Naive thymus-derived CD8-positive, alpha-beta T cell (primary cell): ENCODE data around the gene CDKN3. TPM values are rescaled to one million over a fixed set of nuclear protein-coding genes. Genes with fewer than 3 reads are reported as not detected.
A peak's percentile ranks its signal among the peaks of the same experiment; 100 is the strongest.
"Not testable (repeated sequence)": the region's sequence is repeated elsewhere in the genome, so short reads cannot be mapped to it uniquely, and the experiment has no call there.

ENCODE experiments used
- ATAC-seq, 2 donors: fragments of 150-1000 bp; cut with Tn5 transposase in 1 of 2; sonication (Bioruptor Pico), chemical (Tn5 transposase) in 1 of 2; 1 replicate in 1 of 2; 2 replicates in 1 of 2; pipeline ENCODE4 v1.10.0; 2021; ENCODE audit warnings: mild to moderate bottlenecking in 2 of 2, moderate library complexity in 2 of 2
- POLR2A ChIA-PET: fragments of 350-600 bp; sonication (Branson Sonifier 250); formaldehyde crosslinking; loops from one replicate; lab custom pipeline; 2021; ENCODE audit warnings: antibody characterized with exemption; lab: Charles Lee
- DNase-seq, 10 donors: peaks; one replicate each; pipeline versions ENCODE4 v3.0.0 to v3.0.0-alpha.2; 2020 to 2022
- H3K27ac Mint-ChIP-seq, 10 donors: one replicate each; pipeline ENCODE4 v1.8.0; 2020 to 2022; ENCODE audit warnings: mild to moderate bottlenecking in 10 of 10, mixed read lengths in 10 of 10, moderate library complexity in 4 of 10, inconsistent platforms in 1 of 10
- H3K27me3 Mint-ChIP-seq, 5 donors: one replicate each; pipeline ENCODE4 v1.8.0; 2021 to 2022; ENCODE audit warnings: mixed read lengths in 5 of 5
- H3K36me3 Mint-ChIP-seq, 3 donors: one replicate each; pipeline ENCODE4 v1.8.0; 2020 to 2022; ENCODE audit warnings: mixed read lengths in 3 of 3, mild to moderate bottlenecking in 2 of 3, inconsistent platforms in 1 of 3
- H3K4me1 Mint-ChIP-seq, 4 donors: one replicate each; pipeline ENCODE4 v1.8.0; 2021 to 2022; ENCODE audit warnings: mixed read lengths in 4 of 4
- H3K4me3 Mint-ChIP-seq, 10 donors: one replicate each; pipeline ENCODE4 v1.8.0; 2020 to 2022; ENCODE audit warnings: mild to moderate bottlenecking in 10 of 10, mixed read lengths in 10 of 10, moderate library complexity in 6 of 10, inconsistent platforms in 1 of 10
- H3K9me3 Mint-ChIP-seq, 9 donors: one replicate each; pipeline ENCODE4 v1.8.0; 2020 to 2022; ENCODE audit warnings: mixed read lengths in 9 of 9, mild to moderate bottlenecking in 3 of 9, inconsistent platforms in 1 of 9, moderate library complexity in 1 of 9
- polyA plus RNA-seq, 3 donors: library from polyadenylated mRNA; unstranded; fragments of 300-500 nt; fragmentation: Illumina TruSeq; gene quantifications; one replicate each; pipeline ENCODE4 v1.2.3, GENCODE V29; 2021
- total RNA-seq, 8 experiments: library from RNA in 2 of 8; stranded (reverse) in 2 of 8; gene quantifications; one replicate each; pipeline ENCODE4 v1.2.3 and lab custom pipeline; 2021 to 2026

Gene CDKN3
- total and polyA plus RNA-seq, 5 experiments from 2014 or later = 1.1 to 3.2 (median 2.2) TPM

DNA sequence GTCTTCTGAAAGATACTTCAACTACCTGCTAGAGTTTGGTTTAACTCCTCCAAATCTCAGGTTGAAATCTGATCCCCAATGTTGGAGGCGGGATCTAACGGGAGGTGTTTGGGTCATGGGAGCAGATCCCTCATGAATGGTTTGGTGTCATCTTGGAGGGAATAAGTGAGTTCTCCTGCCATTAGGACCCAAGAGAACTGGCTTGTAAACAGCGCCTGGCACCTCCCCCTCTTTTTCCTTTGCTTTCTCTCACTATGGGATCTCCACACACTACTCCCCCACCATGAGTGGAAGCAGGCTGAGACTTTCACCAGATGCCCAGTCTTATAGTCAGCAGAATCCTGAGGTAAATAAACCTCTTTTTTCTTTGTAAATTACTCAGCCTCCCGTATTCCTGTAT lies 41.9 kb downstream of the CDKN3 start:
- Mint-ChIP-seq H3K27me3 (no peaks in the 10 kb centered on the region), H3K36me3 (peaks cover 0 to 29% (median 0%) of the 10 kb centered on the region in 3 donors), H3K4me1 (peaks cover 25 to 76% (median 62%) of the 10 kb centered on the region in 4 donors), H3K4me3 (peak overlapping the region in 3 of 10 donors; percentile 2 to 88 (median 45)), H3K9me3 (no peaks in the 10 kb centered on the region), H3K27ac (peak overlapping the region in 1 of 10 donors; percentile 52)
- ATAC-seq (no peak), DNase-seq (no peak)
- POLR2A ChIA-PET = no interaction called here

DNA sequence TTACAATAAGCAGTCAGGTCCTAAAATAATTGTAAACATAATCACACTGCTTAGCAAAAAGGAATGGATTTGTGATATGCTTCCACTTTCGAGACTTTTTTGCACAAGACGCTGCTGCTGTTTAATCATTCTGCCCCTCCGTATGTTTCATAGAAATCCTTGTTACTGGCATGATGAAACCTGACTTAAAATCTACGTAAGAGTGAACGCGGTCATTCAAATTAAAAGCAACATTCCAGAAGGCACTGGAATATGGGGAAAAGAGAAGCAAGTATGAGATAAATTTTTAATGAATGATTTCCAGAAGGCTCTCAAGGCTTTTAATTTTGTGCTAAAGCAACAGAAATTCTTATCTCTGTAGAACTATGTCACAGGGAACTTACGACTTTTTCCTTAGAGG lies 43.2 kb downstream of the CDKN3 start:
- peak overlapping the region; percentile 81 to 94 (median 89) for H3K4me3 Mint-ChIP-seq
- H3K27me3 Mint-ChIP-seq = peaks cover 0 to 5% (median 0%) of the 10 kb centered on the region in 5 donors
- H3K27ac Mint-ChIP-seq = peak overlapping the region; percentile 20 to 97 (median 91)
- ATAC-seq (no peak), DNase-seq (no peak)
- peaks cover 0 to 15% (median 0%) of the 10 kb centered on the region in 3 donors for H3K36me3 Mint-ChIP-seq
- no peaks in the 10 kb centered on the region for H3K9me3 Mint-ChIP-seq
- POLR2A ChIA-PET = no interaction called here
- peaks cover 20 to 63% (median 55%) of the 10 kb centered on the region in 4 donors for H3K4me1 Mint-ChIP-seq

DNA sequence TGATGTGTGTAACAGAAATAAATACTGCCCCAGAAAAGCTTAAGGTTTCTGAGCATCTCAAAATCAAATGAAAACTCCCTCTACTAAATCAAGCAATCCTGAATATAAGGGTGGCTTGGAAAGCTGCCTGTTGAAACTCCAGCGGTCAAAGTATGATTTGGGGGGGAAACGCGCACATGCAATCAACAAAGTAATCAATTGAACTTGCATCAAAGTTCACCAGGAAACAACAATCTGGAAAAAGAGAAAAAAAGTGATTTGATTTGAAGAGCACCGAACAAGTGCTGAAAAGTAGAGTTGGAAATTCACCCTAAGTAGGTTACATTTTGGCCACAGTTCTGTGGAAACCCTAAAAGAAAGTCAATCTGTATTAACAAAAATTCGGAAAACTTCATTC lies 43.7 kb downstream of the CDKN3 start:
- H3K4me1 Mint-ChIP-seq = peaks cover 19 to 59% (median 51%) of the 10 kb centered on the region in 4 donors
- POLR2A ChIA-PET = no interaction called here
- H3K4me3 Mint-ChIP-seq = peak overlapping the region; percentile 81 to 94 (median 89)
- H3K36me3 Mint-ChIP-seq = peaks cover 0 to 12% (median 0%) of the 10 kb centered on the region in 3 donors
- H3K9me3 Mint-ChIP-seq = no peaks in the 10 kb centered on the region
- peak overlapping the region; percentile 74 to 97 (median 91) for H3K27ac Mint-ChIP-seq
- ATAC-seq (no peak), DNase-seq (no peak)
- H3K27me3 Mint-ChIP-seq = peaks cover 0 to 5% (median 0%) of the 10 kb centered on the region in 5 donors

DNA sequence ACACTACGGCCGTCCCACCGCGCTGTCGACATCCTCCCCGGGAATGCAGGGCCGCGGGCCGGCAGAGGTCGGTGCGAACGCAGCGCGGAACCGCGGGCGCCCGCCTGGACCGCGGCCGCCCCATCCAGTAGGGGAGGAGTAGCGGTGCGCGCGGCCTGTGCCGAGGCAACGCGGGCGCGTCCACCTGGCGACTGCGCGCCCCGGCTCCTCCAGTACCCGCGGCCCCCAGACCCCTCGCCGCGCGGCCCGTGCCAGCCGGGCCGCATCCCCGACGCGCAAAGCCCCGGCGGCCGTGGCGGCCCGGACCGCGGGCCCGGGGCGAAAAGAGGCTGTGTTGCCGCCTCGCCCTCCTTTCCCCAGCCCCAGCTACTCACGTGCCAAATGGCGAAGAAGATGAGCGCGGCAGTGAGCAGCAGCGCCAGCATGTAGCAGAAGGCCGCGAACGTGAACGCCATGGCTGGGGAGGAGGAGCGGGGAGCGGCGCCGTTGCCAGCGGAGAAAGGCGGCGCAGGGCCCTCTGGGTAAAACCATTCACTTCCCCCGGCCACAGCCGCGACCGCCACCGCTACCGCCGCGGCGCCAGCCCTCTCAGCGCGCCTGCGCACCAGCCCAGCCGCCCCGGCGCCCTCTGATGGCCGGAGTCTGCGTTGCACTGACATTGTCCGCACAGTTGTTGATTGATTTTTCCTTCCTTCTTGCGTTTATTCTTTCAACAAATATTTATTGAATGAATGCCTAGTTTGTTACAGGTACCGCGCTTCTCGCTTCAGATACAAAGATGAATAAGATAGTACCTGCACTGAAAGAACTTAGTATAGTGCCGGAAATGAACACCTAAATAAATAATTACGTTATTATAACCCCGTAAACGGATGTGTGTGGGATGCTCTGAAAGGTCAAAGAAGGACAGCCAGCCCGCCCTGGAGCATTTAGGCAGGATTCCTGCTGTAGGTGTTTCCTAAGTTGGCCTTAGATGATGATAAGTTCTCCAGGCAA lies 44.4 kb downstream of the CDKN3 start, which contains the start of gene CNIH1:
Gene CNIH1 (minus strand): TSS at position 502 of the 996 bp plus-strand sequence. CDS start 47 bp downstream, at position 455.
- ATAC-seq (peak; percentile 95 to 96), DNase-seq (peak; percentile 84 to 99 (median 92))
- Mint-ChIP-seq H3K4me3 (peak within 1 kb of the TSS; percentile 84 to 96 (median 92)), H3K27ac (peak within 1 kb of the TSS; percentile 91 to 99 (median 95)), H3K27me3 (peaks cover 0 to 5% (median 2%) of the 10 kb centered on the region in 5 donors), H3K9me3 (no peaks in the 10 kb centered on the region), H3K4me1 (peaks cover 15 to 52% (median 45%) of the 10 kb centered on the region in 4 donors), H3K36me3 (peaks cover 0 to 5% (median 0%) of the 10 kb centered on the region in 3 donors)
- POLR2A ChIA-PET = interaction anchor here (1.3 kb wide), 1 partner anchor 47 kb away, joined by 6 read pairs; the partner anchor contains the start of gene GMFB

DNA sequence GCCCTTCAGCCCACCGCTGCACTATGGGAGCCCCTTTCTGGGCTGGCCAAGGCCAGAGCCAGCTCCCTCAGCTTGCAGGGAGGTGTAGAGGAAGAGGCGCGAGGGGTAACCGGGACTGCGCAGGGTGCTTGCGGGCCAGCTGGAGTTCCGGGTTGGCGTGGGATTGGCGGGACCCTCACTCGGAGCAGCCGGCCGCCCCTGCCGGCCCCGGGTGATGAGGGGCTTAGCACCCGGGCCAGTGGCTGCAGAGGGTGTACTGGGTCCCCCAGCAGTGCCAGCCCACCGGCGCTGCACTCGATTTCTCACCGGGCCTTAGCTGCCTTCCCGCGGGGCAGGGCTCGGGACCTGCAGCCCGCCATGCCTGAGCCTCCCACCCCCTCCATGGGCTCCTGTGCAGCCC lies 46.2 kb downstream of the CDKN3 start:
- H3K27me3 Mint-ChIP-seq = peaks cover 0 to 11% (median 4%) of the 10 kb centered on the region in 5 donors
- H3K4me1 Mint-ChIP-seq = peaks cover 13 to 34% (median 33%) of the 10 kb centered on the region in 4 donors
- ATAC-seq, H3K4me3 Mint-ChIP-seq, H3K36me3 Mint-ChIP-seq, DNase-seq, H3K27ac Mint-ChIP-seq, H3K9me3 Mint-ChIP-seq, POLR2A ChIA-PET: not testable (repeated sequence)

DNA sequence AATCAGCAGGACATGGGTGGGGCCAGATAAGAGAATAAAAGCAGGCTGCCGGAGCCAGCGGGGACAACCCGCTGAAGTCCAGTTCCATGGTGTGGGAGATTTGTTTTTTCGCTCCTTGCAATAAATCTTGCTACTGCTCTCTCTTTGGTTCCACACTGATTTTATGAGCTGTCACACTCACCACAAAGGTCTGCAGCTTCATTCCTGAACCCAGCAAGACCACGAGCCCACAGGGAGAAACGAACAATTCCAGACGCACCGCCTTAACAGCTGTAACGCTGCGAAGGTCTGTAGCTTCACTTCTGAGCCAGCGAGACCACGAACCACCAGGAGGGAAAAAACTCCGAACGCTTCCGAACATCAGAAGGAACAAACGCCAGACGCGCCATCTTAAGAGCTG lies 47.2 kb downstream of the CDKN3 start:
- DNase-seq = no peak
- H3K36me3 Mint-ChIP-seq = peaks cover 0 to 5% (median 0%) of the 10 kb centered on the region in 3 donors
- POLR2A ChIA-PET = no interaction called here
- ATAC-seq = no peak
- no peaks in the 10 kb centered on the region for H3K9me3 Mint-ChIP-seq
- peaks cover 0 to 11% (median 4%) of the 10 kb centered on the region in 5 donors for H3K27me3 Mint-ChIP-seq
- peaks cover 12 to 28% (median 25%) of the 10 kb centered on the region in 4 donors for H3K4me1 Mint-ChIP-seq
- H3K4me3 Mint-ChIP-seq = no peak overlapping the region
- no peak overlapping the region for H3K27ac Mint-ChIP-seq

DNA sequence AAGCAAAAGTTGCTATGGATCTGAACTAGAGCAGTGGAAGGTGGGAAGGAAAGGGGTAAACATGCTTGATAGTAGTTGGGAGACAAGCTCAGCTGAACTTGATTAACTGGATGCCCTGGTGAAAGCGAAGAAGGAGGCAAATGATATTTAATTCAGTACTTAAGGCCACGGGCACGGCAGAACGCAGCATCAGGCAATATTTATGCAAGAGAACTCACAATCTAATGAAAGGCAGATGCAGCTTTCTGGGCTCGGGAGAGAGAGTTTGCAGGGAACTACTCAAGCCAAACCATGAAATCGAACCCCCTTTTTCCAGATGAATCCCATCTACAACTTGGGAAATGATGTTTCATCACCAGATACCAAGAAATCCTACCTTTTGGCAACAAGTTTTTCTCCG lies 47.9 kb downstream of the CDKN3 start:
- H3K4me3 Mint-ChIP-seq = no peak overlapping the region
- H3K27ac Mint-ChIP-seq = no peak overlapping the region

DNA sequence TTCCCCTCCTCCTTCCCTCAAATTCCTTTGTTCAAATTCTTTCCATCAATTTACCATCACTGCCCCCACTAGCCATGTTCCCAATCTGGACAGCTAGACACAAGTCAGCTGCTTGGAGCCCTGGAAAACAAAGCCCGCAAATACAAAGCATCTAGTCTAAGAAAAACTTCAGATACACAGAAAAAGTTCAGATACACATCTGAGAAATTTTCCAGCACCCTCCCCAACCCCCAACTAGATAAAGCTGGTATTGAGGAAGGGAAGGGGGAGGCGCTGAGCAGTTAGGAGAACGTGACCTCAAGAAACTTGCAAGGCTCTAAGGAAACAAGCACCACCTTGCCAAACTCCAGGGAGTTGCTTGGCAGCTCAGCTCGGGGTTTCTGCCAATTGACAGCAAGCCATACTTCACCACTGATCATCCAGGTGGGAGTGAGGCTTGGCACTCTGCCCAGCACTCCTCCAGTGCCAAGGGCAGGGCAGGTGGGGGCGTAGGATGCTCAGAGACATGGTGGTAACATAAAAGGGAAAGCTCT lies 49.4 kb downstream of the CDKN3 start:
- H3K27me3 Mint-ChIP-seq = peaks cover 0 to 11% (median 4%) of the 10 kb centered on the region in 5 donors
- no peaks in the 10 kb centered on the region for H3K9me3 Mint-ChIP-seq
- POLR2A ChIA-PET = no interaction called here
- no peaks in the 10 kb centered on the region for H3K36me3 Mint-ChIP-seq
- H3K27ac Mint-ChIP-seq = no peak overlapping the region
- H3K4me3 Mint-ChIP-seq = no peak overlapping the region
- ATAC-seq (no peak), DNase-seq (no peak)
- H3K4me1 Mint-ChIP-seq = peaks cover 9 to 12% (median 10%) of the 10 kb centered on the region in 4 donors

More for the DNA sequence above, 47.9 kb downstream of the CDKN3 start:
- Mint-ChIP-seq H3K36me3 (peaks cover 0 to 4% (median 0%) of the 10 kb centered on the region in 3 donors), H3K9me3 (no peaks in the 10 kb centered on the region), H3K4me1 (peaks cover 12 to 21% (median 19%) of the 10 kb centered on the region in 4 donors), H3K27me3 (peaks cover 0 to 11% (median 4%) of the 10 kb centered on the region in 5 donors)
- POLR2A ChIA-PET = no interaction called here
- ATAC-seq (no peak), DNase-seq (no peak)

DNA sequence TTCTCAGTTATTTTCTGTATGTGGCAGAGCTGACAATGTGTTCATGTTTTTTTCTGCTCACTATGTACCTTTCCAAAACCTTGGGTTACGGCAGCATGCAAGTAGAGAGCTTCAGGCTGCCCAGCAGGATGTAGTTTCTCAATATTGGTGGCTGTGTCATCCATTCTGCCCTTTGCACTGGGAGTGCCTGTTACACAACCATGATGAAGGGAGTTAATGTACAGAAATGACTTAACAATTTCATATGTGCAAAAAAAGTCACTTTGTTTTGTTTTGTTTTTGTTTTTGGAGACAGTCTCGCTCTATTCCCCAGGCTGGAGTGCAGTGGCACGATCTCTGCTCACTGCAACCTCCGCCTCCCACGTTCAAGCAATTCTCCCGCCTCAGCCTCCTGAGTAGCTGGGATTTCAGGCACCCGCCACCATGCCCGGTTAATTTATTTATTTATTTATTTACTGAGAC lies 50.5 kb downstream of the CDKN3 start:
- Mint-ChIP-seq H3K4me3 (no peak overlapping the region), H3K4me1 (peaks cover 0 to 3% (median under 1%) of the 10 kb centered on the region in 4 donors), H3K27me3 (peaks cover 0 to 11% (median 4%) of the 10 kb centered on the region in 5 donors), H3K9me3 (no peaks in the 10 kb centered on the region), H3K27ac (no peak overlapping the region), H3K36me3 (no peaks in the 10 kb centered on the region)
- ATAC-seq (no peak), DNase-seq (no peak)
- POLR2A ChIA-PET = no interaction called here

DNA sequence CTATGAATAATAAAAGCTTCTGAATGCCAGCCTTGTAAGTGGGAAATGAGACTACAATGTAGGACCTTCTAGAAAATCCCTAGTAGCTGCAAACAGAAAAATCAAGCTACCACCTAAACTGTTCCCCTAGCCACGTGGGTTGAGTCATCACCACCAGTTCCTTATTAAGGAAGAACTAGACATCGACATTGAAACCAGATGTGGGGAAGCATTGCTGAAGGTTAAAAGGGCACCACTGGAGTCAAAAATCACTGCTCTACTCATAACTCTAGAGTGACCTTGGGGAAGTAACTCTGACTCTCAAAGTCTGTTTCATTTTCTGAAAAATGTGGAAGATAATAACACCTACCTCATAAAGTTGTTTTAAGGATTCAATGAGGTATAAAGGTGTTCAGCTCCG lies 53.7 kb downstream of the CDKN3 start:
- no peak for ATAC-seq
- POLR2A ChIA-PET = no interaction called here
- peaks cover 0 to 6% (median 4%) of the 10 kb centered on the region in 5 donors for H3K27me3 Mint-ChIP-seq
- no peak overlapping the region for H3K4me3 Mint-ChIP-seq
- H3K4me1 Mint-ChIP-seq = peaks cover 0 to 3% (median 0%) of the 10 kb centered on the region in 4 donors
- H3K36me3 Mint-ChIP-seq = no peaks in the 10 kb centered on the region
- no peak overlapping the region for H3K27ac Mint-ChIP-seq
- DNase-seq = no peak
- no peaks in the 10 kb centered on the region for H3K9me3 Mint-ChIP-seq

DNA sequence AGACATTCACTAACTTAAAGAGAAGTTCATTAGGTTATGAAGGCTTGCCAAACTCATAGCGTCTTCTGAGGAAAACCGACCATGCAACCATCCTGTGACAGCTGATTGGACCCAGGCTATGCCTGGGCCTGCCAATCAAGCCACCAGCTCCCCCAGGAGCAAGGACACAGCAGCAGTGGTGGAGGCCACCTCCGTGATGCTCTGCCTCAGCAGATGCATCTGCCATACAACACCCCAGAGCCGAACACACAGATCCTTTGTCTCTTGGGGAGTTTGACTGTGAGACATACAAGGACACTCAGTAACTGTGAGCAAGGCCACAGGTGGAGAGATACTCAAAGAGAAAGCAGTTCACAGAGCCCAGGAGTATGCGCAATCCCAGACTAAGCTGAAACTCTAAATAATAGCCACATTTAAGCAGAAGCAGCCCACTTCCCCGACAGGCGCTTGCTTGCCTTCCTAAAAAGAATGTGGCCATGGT lies 54.4 kb downstream of the CDKN3 start:
- Mint-ChIP-seq H3K27ac (peak overlapping the region in 1 of 10 donors; percentile 52), H3K4me1 (peaks cover 0 to 3% (median 0%) of the 10 kb centered on the region in 4 donors), H3K4me3 (no peak overlapping the region), H3K36me3 (no peaks in the 10 kb centered on the region), H3K9me3 (no peaks in the 10 kb centered on the region), H3K27me3 (peaks cover 0 to 6% (median 3%) of the 10 kb centered on the region in 5 donors)
- ATAC-seq = no peak
- no peak for DNase-seq
- POLR2A ChIA-PET = no interaction called here

DNA sequence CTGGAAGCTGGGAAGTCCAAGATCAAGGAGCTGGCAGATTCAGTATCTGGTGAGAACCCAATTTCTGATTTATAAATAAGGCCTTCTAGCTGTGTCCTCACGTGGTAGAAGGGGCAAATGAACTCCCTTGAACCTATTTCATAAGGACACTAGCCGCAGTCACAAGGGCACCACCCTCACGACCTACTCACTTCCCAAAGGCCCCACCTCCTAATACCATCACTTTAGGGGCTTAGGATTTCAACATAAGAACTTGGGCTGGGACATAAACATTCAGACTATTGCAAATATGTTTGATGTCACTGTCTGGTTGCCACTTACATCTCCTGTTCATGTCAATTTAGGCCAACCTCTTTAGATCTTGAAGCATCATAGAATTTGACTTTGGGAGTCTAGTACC lies 55.2 kb downstream of the CDKN3 start:
- Mint-ChIP-seq H3K4me1 (peaks cover 0 to 3% (median 0%) of the 10 kb centered on the region in 4 donors), H3K9me3 (no peaks in the 10 kb centered on the region), H3K36me3 (no peaks in the 10 kb centered on the region), H3K27me3 (peaks cover 0 to 4% (median 0%) of the 10 kb centered on the region in 5 donors), H3K4me3 (no peak overlapping the region), H3K27ac (no peak overlapping the region)
- POLR2A ChIA-PET = interaction anchor here (0.6 kb wide), 1 partner anchor 32 kb away, joined by 3 read pairs; no protein-coding TSS in a partner anchor
- ATAC-seq (no peak), DNase-seq (no peak)
